OCI-LY7 (cell line): ENCODE results near the gene TMEM51. TPM values are rescaled to one million over a fixed set of nuclear protein-coding genes. Genes with fewer than 3 reads are reported as not detected.
"Not testable (repeated sequence)": the region's sequence is repeated elsewhere in the genome, so short reads cannot be mapped to it uniquely, and the experiment has no call there.

Source experiments
- BruUV-seq: library from RNA; stranded (reverse); fragments of 400-500 nt; replicated peaks from 2 replicates; lab custom pipeline; 2021; lab: Mats Ljungman, UMichigan
- CTCF ChIA-PET: fragments of 300-600 bp; sonication (Branson Sonifier 250); formaldehyde crosslinking; loops from one replicate; lab custom pipeline; 2022; ENCODE audit warnings: antibody characterized with exemption; ENCODE audit not compliant: unreplicated experiment; lab: Charles Lee
- POLR2A ChIA-PET: fragments of 300-600 bp; sonication (Branson Sonifier 250); formaldehyde crosslinking; loops from one replicate; lab custom pipeline; 2022; ENCODE audit warnings: antibody characterized with exemption; lab: Charles Lee
- DNase-seq: peaks from one replicate; pipeline ENCODE4 v3.0.0-alpha.2; 2015; ENCODE audit warnings: low spot score
- H2AFZ ChIP-seq: fragments of 200-600 bp; sonication (generic), shearing (Covaris generic); 2 replicates; pipeline ENCODE4 v1.6.1; 2014; ENCODE audit warnings: mild to moderate bottlenecking, antibody characterized with exemption, low read length, moderate library complexity
- H3K27ac ChIP-seq: fragments of 200-600 bp; sonication (generic); 2 replicates; pipeline ENCODE4 v1.5.1; 2014; ENCODE audit warnings: mixed run types, low read depth, mild to moderate bottlenecking, moderate library complexity, low read length, inconsistent platforms; ENCODE audit not compliant: poor library complexity, severe bottlenecking
- H3K36me3 ChIP-seq: fragments of 200-600 bp; sonication (generic); 2 replicates; pipeline ENCODE4 v1.6.1; 2014; ENCODE audit warnings: mild to moderate bottlenecking, antibody characterized with exemption, low read length, moderate library complexity, mixed read lengths; ENCODE audit not compliant: insufficient read depth
- H3K4me1 ChIP-seq: fragments of 200-600 bp; sonication (generic); 2 replicates; pipeline ENCODE4 v1.5.1; 2014; ENCODE audit warnings: mild to moderate bottlenecking, low read length; ENCODE audit not compliant: insufficient read depth, poor library complexity, severe bottlenecking
- H3K4me2 ChIP-seq: fragments of 200-600 bp; sonication (generic); 2 replicates; pipeline ENCODE4 v1.6.1; 2014; ENCODE audit warnings: mild to moderate bottlenecking, low read length
- H3K4me3 ChIP-seq: fragments of 200-600 bp; sonication (generic); 2 replicates; pipeline ENCODE4 v1.5.1; 2014; ENCODE audit warnings: mild to moderate bottlenecking, low read depth, low read length; ENCODE audit not compliant: poor library complexity, severe bottlenecking
- H3K79me2 ChIP-seq: fragments of 200-600 bp; sonication (generic); 2 replicates; pipeline ENCODE4 v1.6.1; 2016; ENCODE audit warnings: low read depth, mild to moderate bottlenecking, low read length, moderate library complexity, mixed read lengths; ENCODE audit not compliant: insufficient read depth
- H3K9me2 ChIP-seq: fragments of 200-600 bp; sonication (generic); 2 replicates; pipeline ENCODE4 v1.6.1; 2016; ENCODE audit warnings: mild to moderate bottlenecking, low read length, mixed read lengths; ENCODE audit not compliant: insufficient read depth
- H3K9me3 ChIP-seq: fragments of 200-600 bp; sonication (generic); 2 replicates; pipeline ENCODE4 v1.6.1; 2014; ENCODE audit warnings: mild to moderate bottlenecking, mixed run types, low read length, mixed read lengths
- H4K20me1 ChIP-seq: fragments of 200-600 bp; sonication (generic); 2 replicates; pipeline ENCODE4 v1.6.1; 2014; ENCODE audit warnings: mild to moderate bottlenecking, antibody characterized with exemption, low read length, moderate library complexity, mixed read lengths; ENCODE audit not compliant: insufficient read depth
- EZH2phosphoT487 ChIP-seq: fragments of 200-600 bp; sonication (generic); IDR thresholded peaks from 2 replicates; pipeline ENCODE4 v1.6.1; 2018; ENCODE audit warnings: low read depth, borderline replicate concordance, mild to moderate bottlenecking, mixed run types, antibody characterized with exemption, low read length, moderate library complexity, mixed read lengths
- intact Hi-C: fragments of 100-400 bp; cut with micrococcal nuclease; formaldehyde crosslinking; loops from one replicate; pipeline ENCODE4 v1.10.0; 2022; ENCODE audit not compliant: unreplicated experiment
- total RNA-seq, 2 experiments: library from RNA; depleted of rRNA in 1 of 2; stranded (reverse); fragments of >200 nt in 1 of 2; shearing (Covaris generic) in 1 of 2; gene quantifications; 2 replicates each; pipeline ENCODE4 v1.2.3, GENCODE V29; 2014 to 2022
- TF ChIP-seq, protein P1 (sequence below): fragments of 200-600 bp; sonication (generic); conservative IDR thresholded peaks from 2 replicates; pipeline ENCODE4 v1.5.1; 2014; ENCODE audit warnings: mild to moderate bottlenecking, antibody characterized with exemption, low read length, moderate library complexity, mixed read lengths

The TMEM51 gene
- total RNA-seq, 2 experiments from 2014 or later = not detected

DNA sequence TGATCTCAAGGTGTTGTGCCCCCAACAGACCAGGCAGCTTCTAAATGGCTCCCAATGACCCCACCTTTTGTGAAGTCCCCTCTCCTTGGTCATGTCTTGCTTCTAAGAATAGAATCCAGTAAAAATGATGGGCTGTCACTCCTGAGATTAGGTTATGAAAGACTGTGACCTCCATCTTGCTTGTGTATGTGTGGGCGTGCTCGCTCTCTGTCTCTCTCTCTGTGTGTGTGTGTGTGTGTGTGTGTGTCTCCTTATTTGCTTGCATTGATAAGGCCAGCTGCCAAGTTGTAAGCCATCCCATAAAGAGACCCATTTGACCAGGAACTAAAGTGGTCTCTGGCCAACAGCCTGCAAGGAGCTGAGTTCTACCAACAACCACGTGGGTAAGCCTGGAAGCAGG lies 22.9 kb upstream of the TMEM51 start:
- POLR2A ChIA-PET = interaction anchor here (1.0 kb wide), 1 partner anchor 141 kb away, joined by 4 read pairs; no protein-coding TSS in a partner anchor
- CTCF ChIA-PET = no interaction called here

DNA sequence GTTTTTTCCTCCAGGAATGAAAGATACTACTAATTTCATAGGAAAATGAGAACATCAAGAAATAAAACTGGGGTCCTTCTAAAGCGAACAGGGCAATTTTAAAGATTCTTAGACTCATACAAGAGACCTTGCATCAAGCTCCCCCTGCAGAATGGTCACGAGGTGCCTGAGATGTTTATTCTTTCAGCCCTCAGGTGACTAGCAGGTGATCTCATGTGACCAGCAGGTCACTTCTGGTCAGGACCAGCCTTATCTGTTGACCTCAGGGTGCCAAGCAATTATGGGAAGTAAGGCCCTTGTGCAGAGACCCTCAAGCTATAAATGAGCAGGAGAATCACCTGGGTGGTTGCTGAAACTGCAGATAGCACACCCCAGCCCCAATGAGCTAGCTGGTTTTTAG lies 20.6 kb upstream of the TMEM51 start:
- Histone ChIP-seq H2AFZ (no peak overlapping the region), H3K4me1 (no peaks in the 10 kb centered on the region), H3K9me2 (no peaks in the 10 kb centered on the region), H3K4me2 (no peak overlapping the region), H3K27ac (no peak overlapping the region), H3K9me3 (no peaks in the 10 kb centered on the region), H3K79me2 (no peaks in the 10 kb centered on the region), H4K20me1 (no peaks in the 10 kb centered on the region), H3K4me3 (no peak overlapping the region), H3K36me3 (no peaks in the 10 kb centered on the region)
- POLR2A ChIA-PET = no interaction called here
- intact Hi-C loops = no loop called here
- no peak for DNase-seq
- BruUV-seq = no TSS peak
- TF ChIP-seq, protein P1, sequence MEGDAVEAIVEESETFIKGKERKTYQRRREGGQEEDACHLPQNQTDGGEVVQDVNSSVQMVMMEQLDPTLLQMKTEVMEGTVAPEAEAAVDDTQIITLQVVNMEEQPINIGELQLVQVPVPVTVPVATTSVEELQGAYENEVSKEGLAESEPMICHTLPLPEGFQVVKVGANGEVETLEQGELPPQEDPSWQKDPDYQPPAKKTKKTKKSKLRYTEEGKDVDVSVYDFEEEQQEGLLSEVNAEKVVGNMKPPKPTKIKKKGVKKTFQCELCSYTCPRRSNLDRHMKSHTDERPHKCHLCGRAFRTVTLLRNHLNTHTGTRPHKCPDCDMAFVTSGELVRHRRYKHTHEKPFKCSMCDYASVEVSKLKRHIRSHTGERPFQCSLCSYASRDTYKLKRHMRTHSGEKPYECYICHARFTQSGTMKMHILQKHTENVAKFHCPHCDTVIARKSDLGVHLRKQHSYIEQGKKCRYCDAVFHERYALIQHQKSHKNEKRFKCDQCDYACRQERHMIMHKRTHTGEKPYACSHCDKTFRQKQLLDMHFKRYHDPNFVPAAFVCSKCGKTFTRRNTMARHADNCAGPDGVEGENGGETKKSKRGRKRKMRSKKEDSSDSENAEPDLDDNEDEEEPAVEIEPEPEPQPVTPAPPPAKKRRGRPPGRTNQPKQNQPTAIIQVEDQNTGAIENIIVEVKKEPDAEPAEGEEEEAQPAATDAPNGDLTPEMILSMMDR = no peak
- TF ChIP-seq EZH2phosphoT487 = no peak
- CTCF ChIA-PET = no interaction called here

More for the DNA sequence above, 22.9 kb upstream of the TMEM51 start:
- no peaks in the 10 kb centered on the region for H3K9me2 ChIP-seq
- no peak for TF ChIP-seq EZH2phosphoT487
- TF ChIP-seq, protein P1 = no peak
- DNase-seq = no peak
- no peaks in the 10 kb centered on the region for H3K9me3 ChIP-seq
- H3K4me1 ChIP-seq = no peaks in the 10 kb centered on the region
- intact Hi-C loops = no loop called here
- no peaks in the 10 kb centered on the region for H4K20me1 ChIP-seq
- no peak overlapping the region for H3K27ac ChIP-seq
- no peaks in the 10 kb centered on the region for H3K36me3 ChIP-seq
- no peaks in the 10 kb centered on the region for H3K79me2 ChIP-seq
- no TSS peak for BruUV-seq
- no peak overlapping the region for H3K4me2 ChIP-seq
- no peak overlapping the region for H2AFZ ChIP-seq
- no peak overlapping the region for H3K4me3 ChIP-seq

DNA sequence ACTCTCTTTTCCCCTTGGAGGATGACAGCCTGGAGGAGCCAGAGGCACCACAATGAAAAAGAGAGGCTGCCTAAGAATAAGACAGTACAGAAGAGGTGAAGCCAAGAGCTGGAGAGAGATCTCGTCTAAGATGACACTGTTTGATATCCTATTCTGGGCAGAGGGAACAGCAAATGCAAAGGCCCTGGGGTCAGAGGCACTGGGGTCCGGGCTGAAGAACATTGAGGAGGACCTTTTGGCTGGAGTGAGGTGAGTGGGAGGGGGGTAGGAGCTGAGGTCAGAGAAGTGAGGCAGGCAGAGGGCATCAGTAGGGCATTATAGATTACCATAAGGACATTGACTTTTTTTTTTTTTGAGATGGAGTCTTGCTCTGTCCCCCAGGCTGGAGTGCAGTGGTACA lies 19.3 kb upstream of the TMEM51 start:
- POLR2A ChIA-PET = no interaction called here
- Histone ChIP-seq H4K20me1 (no peaks in the 10 kb centered on the region), H3K9me2 (no peaks in the 10 kb centered on the region), H3K79me2 (no peaks in the 10 kb centered on the region), H3K4me3 (no peak overlapping the region), H3K9me3 (no peaks in the 10 kb centered on the region), H3K4me1 (no peaks in the 10 kb centered on the region), H3K4me2 (no peak overlapping the region), H3K36me3 (no peaks in the 10 kb centered on the region), H3K27ac (no peak overlapping the region), H2AFZ (no peak overlapping the region)
- CTCF ChIA-PET = no interaction called here
- DNase-seq = no peak
- TF ChIP-seq, protein P1 = no peak
- BruUV-seq = no TSS peak
- intact Hi-C loops = no loop called here

DNA sequence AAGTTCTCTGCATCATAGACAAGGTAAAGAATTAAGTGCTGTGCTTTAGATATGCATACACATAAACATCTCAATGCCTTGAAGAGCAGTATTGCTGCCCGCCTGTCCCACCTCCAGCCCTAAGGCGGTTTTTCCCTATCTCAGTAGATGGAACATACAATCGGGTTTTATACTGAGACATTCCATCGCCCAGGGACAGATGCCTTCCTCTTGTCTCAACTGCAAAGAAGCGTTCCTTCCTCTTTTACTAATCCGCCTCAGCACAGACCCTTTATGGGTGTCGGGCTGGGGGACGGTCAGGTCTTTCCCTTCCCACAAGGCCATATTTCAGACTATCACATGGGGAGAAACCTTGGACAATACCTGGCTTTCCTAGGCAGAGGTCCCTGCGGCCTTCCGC lies 17.9 kb upstream of the TMEM51 start:
- DNase-seq, BruUV-seq, H3K4me3 ChIP-seq, H3K9me3 ChIP-seq, H3K27ac ChIP-seq, POLR2A ChIA-PET, H3K79me2 ChIP-seq, H4K20me1 ChIP-seq, H3K36me3 ChIP-seq, intact Hi-C loops, H3K4me2 ChIP-seq, CTCF ChIA-PET, H3K9me2 ChIP-seq, H2AFZ ChIP-seq, H3K4me1 ChIP-seq: not testable (repeated sequence)
